H4 (cell line): ENCODE results near the gene PCP4. TPM values are rescaled to one million over a fixed set of nuclear protein-coding genes. Genes with fewer than 3 reads are reported as not detected.
A peak's percentile ranks its signal among the peaks of the same experiment; 100 is the strongest.

Source experiments
- DNase-seq: peaks from one replicate; pipeline ENCODE4 v3.0.0-alpha.2; 2015; ENCODE audit warnings: low spot score
- total RNA-seq: library from RNA; depleted of rRNA; stranded (reverse); fragments of >200 nt; shearing (Covaris generic); gene quantifications from 2 replicates; pipeline ENCODE4 v1.2.3, GENCODE V29; 2014; rRNA removed

The PCP4 gene
- not detected in 2 replicates for total RNA-seq

DNA sequence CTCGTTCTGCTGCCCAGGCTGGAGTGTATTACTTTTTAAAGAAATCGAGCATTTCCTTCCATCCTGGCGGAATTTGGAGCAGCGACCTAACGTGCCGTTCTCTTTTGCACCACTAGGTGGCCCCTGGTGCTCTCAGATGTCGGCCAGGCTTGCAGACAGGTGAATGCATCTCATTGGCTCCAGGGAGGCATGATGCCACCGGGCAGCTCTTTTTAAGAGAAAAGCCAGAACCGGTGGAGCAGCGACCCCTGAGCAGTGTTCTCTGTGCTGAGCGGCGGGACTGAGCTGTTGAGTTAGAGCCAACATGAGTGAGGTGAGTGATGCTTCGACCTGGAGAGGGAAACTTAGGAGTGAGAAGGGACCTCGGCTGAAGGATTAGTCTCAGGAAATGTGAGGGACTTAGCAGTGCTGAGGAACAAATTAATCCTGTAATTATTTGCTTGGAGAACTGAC is at the start of gene PCP4:
PCP4 (plus strand) TSS at position 241 of the 453 bp plus-strand sequence; CDS start at position 305, 64 bp downstream.
- DNase-seq, result peak; percentile 34

DNA sequence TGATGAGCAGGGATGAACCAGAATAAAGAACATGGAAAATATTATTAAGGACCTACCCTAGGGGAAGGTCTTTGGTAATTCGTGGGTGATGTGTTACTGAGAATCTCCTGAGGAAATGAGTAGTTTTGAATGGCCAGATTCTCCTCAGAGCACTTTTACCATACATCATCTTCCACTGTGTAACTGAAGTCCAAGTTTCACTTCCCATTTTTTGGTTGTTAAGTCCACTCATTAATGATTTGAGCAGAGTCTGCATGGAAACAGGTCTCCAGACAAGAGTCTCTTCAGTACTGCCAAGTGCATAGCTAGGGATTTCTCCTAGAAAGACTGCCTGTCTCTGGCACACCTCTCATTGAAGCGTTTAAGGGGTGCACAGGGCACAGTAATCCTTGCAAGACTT is 48.7 kb upstream of the PCP4 start:
- DNase-seq, result no peak

DNA sequence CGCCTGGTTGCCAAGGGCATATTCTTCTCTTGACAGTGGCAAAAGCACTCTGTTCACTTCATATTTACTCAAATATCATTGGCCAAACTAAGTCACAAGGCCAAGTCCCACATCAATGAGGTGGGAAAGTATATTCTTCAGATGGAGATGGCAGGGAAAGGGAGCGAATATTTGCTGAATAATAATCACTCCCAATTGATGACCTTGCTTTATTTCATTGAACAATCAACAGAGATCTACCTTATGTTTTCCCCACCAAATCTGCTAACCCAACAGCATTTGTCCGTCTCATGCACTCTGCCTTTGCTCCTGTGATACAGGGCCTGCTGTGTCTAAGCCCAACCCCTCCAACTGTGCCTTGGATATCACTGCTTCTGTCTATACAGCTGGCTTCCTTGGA is 45.2 kb upstream of the PCP4 start:
- no peak for DNase-seq

DNA sequence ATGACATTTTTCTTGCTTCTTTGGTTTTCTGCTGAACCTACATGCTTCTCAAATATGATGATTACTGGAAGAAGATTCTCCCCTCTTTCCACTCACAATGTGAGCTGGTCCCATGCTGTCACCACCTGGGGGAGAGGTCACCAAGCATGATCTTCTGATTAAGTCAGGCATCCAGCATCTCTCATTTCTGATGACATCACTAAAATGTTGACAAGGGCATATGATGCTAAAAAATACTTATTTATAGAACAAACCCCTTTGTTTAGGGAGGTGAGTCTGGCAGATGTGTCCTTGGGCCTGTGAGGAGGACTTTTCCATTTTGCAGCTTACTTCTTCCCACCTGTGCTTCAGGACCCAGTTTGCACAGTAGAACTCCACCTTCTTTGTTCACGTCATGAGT is 42.0 kb upstream of the PCP4 start:
- no peak for DNase-seq

DNA sequence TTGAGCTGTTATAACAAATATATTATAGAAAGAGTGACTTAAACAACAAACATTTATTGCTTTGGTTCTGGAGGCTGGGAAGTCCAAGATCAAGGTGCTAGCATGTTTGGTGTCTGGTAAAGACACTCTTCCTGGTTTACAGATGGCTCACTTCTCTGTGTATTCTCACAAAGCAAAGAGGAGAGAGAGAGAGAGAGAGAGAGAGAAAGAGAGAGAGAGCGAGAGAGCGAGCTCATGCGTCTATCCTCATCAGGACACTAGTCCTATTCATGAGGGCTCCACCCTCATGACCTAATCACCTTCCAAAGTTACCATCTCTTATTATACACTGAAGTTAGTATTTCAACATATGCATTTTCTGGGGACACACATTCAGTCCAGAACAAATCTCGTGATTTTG is 32.7 kb upstream of the PCP4 start:
- DNase-seq, result no peak

DNA sequence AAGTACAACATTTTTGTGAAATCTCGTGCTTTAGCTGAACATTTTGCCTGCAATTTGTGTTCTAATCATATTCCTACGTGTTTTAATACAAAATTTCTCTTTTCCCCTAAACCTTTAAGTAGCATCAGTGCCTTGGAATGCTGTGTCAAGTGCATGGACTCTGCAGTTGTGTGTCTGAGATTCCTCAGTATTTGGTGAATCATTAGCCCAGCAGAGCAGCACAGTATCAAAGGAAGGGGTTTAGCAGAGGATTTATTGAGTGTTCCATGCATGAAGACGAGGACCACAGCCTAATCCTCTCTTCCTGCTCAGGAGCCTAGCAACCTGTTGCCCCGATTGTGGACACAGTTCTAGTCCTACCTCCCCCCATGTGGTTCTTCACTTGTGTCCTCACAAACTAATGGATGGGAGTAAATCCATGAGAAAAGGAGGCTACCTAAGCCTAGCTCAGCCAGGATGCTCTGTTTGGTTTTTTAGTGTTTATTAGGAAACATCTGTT is 29.3 kb upstream of the PCP4 start:
- DNase-seq, result no peak

DNA sequence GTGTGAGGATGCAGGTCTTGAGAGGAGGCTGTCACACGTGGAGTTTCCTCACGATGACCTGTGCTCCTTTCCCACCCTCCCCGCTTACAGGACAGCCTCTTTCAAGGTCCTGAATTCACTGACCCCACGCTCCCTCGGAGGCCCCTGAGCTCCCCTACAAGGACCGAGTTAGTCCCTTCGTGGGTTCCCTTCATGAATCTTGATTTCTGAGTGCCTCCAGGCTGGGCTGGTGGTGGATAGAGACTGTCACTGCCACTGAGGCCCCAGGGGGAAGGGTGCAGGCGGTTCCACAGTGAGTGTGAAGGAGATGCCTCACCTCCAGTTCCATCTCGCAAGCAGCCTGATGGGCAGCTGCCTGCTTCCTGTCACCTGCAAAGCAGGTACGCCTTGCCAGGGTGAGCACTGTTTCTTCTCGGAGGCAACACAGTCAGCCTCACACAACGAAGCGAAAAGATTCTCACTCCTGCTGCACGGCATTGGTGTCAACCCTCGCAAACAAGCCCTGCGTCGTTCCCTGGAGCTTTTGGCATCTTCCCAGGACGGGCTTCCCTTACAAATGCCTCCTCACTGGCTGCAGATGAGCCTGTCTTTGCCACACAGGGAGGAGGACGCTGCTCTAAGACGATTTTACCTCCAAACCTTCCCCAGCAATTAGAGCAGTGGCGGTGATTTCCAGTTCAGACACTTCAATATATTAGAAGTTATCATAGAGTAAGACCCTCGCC is 26.7 kb upstream of the PCP4 start:
- DNase-seq, result no peak

DNA sequence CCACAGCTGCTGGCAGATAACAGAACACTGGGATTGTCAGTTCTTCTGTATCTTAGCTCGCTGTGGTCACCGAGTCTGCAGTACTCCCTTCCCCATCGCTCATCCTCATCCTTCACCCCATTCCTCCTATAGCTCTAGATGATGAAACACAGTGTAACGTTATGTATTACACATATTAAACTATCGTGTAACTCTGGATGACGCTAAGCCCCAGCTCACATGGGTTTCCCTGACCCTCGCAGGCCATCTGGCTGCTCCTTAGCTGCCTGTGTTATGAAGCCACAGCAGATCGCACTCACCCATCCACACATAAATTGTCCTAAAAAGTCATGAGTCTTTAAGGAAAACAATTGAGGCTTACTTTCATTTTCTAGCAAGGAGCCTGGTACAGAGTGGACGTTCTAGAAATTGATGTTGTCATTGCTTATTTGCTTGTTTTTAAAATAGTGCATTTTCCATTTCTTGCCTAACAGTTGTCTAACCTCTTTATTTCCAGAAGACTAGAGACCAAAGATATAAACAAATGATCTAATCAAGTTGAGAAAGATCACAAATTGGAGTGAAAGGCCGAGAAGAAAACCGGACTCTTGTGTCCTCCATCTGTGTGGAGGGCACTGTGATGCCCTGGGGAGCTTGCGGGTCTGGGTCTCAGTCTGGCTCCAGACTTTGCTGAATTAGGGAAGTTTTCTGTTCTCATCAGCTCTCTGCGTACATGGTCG is 24.3 kb upstream of the PCP4 start:
- DNase-seq, result no peak

DNA sequence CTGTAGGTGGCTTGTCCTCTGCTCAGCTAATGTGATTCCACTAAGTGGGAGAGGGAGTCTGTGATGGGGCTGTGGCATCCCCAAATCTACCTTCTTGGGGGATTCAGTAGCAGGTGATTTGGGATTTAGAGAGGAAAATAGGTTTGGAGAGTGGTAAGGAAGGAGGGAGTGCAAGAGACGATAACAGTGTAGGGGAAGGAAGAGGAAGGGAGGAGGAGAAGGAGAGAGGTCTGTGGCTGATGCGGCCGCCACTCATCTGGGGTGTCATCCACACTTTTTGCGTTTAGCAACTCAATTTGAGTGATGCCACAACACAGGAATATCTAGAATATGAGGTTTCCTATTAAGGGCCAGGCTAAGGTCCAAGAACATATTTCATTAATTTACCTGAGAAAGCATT is 23.8 kb upstream of the PCP4 start:
- DNase-seq, result no peak

DNA sequence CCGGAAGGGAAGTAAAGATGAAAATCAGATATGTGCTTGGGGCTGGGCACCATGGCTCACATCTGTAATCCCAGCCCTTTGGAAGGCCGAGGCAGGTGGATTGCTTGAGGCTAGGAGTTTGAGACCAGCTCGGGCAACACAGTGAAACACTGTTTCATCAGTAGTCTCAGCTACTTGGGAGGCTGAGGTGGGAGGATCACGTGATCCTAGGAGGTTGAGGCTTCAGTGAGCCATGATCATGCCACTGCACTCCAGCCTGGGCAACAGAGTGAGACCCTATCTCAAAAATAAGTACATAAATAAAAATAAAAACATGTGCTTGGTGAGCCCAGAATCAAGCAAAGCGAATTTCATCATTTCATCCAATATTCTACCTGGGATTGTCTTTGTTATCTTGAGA is 23.3 kb upstream of the PCP4 start:
- no peak for DNase-seq

DNA sequence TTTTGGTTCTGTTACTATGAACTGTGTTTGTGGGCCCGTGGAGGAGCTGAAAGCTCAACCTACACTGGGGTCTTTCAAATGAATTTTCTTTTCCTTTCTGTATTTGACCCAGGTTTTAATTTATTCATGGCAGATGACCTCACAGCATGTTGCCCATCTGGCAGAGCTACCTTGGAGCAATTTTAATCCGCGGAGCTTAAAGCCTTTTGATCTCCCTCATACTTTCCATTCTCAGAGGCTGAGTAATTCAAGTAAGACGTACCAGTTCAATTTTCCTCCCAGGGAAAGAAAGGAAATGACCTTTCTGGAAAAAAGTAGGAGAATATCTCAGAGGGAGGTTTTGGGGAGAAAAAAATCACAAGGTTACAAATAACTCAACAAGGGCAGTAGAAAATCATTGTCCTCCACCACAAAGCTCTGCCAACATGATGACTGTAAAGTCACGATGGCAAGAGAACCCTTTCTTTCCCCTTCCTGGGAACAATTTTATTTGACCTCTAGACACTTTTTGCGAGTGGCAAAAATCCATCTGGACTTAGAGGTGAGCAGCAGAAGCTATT is 21.6 kb upstream of the PCP4 start:
- no peak for DNase-seq

DNA sequence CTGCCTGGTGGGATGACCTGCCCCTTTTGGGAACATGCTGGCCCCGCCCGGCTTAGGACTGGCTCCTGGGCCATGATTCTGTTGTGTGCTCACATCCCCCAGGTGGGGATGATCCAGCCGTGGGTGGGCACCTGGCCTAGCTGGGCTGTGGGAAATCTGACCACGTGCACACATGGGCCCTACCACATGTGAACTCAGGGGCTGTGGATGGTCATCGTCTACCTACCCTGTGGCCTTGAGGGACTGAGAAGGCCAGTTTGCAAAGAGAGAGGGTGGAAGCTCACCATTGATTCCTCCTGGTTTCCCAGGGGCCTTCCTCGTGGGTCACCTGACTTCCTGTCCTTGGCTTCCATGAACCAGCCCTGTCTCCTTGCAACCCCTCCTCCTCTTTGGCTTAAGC is 19.4 kb upstream of the PCP4 start:
- DNase-seq, result no peak

DNA sequence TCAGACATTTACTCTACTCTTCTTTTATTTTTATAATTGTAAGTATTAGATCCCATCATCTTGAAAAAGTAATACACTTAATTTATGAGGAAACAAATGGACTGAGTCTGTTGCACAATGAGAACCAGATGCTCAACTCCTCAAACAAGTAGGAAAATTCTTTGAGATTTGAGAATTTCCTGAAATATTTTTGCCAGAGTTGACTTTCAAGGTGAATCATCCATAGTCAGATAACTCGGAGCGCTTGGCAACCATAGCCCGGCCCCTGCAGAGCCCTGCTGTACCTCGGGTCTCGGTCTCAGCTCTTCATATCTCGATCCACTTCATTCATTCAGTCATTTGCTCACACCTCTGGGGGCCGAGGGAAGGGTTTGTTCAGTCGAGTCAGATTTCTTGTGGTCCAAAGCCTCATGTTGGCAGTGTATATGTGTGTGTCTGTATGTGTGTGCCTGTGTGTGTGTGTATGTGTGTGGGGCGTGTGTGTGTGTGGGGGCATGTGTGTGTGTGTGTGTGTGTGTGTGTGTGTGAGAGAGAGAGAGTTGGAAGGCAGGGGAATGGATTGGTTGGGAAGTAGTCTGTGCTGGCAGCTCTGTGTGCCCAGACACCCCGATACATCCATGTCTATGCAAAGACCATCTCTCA is 18.1 kb upstream of the PCP4 start:
- DNase-seq, result no peak

DNA sequence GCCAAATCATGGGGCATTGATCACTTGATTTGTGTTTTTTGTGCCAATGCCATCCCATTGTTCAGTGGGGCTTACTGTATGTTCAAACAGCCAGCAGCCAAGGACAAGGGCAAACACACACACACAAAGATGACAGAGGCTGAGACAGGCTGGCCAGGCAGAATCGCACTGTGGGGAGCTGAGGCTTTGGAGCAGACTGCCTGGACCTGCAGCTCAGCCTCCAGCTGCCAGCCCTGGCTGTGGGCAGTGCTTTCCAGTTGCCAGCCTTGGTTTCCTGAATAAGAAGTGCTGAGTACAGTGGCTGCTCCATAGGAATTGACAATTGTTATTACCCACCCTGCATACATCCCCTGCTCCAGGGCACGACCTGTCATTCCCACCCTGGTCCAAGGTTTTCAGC is 16.9 kb upstream of the PCP4 start:
- no peak for DNase-seq

DNA sequence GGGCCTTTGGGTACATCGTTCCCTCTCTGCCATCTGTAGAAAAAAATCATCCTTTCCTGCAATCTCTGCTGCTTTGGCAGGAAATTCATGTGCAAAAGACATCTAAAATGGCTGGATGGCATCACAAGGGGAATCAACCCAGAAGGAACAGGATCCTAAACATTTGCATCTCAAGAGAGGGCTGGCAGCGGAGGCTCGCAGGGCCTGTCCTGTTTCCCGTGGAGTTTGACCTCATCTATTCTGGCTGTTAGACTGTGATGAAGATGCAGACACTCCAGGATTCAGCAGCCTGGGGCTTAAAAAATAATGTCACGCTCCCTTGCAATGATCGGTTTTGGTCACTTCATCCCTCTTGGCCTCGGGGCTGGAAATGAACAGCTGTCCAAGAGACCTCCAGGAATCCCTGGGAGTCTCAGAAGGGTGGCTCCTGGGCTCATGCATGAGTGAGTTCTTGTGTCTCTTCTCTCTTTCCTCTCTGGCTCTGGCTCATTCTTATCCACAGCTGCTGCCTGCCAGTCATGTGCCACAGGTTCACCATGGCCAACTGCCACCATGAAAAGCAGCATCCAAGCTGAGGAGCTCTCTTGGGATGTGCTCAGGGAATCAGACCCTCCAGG is 16.1 kb upstream of the PCP4 start:
- DNase-seq, result no peak

DNA sequence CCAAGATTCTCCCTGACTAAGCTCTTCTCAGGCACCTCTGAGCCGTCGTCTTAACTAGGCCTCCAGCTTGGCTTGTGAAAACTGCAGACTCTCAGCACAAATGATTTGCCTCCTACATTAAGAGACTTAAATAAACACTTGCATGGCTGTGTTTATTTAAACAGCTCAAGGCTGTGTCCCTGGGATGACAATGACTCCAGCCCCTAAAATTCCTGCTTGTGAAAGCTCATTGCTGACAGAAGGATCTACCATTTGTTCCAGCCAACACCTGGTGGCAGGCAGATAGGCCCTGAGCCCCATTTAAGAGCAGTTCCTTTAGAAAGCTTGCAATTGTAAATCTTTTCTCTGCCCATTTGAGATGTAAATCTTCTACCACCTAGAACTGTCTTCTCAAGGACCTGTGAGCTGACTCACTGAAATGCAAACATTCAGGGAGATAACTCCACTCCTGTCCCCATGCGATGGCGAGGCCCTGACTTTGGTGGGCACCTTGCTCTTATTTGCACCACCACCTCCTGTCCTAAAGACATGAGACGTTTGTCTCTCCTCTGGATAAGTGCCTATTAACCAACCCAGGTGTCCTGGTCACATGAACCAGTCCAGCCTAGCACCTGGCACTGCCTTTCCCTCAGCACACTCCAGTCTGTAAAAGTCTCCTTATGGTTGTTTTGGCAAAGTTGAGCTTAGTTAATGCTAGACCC is 15.1 kb upstream of the PCP4 start:
- DNase-seq, result peak; percentile 46

DNA sequence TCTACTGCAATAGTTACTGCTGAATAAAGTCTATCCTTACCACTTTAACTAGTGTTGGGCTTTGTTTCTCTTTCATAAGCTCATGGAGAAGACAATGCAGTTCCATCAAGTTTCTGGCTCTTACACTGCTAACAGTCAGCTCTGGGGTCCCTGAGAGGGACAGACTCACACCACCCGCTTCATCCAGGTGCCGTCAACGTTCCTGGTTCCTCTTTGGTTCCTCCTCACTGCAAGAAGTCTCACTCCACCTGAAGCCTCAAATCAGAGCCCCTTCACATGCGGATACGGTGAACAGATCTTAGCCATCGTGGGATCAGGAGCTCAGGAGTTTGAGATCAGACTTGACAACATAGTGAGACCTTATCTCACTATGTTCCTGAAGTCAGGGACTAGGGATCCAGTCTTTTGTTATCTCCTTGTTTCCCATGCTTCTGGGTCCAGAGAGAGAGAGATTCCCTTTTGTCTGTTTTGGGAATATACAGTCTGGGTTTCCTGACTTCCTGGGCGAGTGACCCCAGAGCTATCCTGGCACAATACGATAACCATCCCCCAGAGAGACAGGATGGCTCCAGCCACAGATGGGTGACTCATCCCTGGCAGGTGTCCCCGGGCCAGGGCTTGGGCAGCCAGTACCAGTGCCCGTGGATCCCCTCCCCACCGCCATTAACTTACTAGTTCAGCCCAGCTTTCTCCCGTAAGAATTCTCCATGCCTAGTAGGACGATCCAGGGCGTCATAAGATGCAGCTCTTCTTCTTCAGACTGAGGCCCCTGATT is 14.3 kb upstream of the PCP4 start:
- no peak for DNase-seq

DNA sequence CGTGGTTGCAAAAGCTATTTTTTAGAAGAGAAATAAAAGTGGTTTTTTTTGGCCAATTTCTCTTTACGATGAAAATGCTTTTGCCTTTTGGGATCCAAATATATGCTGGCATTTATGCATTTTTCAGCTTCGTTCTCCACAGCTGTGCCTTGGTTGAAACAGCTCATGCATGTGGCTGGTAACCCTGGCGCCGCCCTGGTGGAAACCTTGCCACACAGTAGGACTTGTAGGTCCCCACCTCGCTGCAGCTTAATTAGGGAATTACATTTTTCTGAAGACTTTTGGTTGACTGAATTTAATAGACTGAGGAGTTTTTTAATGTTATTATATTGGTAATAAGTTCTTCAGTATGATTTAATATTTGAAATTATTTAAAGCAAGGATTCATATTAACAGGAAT is 12.7 kb upstream of the PCP4 start:
- no peak for DNase-seq

DNA sequence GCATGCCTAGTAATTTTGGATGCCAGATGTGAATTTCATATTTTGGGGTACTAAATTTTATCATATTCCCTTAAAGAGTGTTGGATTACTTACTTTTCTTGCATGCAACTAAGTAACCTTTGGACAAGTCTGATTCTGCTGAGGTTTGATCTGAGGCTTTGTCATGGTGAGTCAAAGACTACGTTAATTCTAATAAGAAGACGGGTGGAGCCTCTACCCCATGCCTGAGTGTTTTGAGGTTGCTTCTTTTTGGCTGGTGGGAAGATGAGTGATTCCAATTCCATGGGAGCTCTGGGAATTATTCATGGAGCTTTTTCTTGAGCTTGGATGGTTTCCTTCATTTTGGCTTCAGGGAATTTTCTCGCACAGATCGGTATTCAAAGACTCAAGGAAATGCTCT is 11.6 kb upstream of the PCP4 start:
- DNase-seq, result no peak

DNA sequence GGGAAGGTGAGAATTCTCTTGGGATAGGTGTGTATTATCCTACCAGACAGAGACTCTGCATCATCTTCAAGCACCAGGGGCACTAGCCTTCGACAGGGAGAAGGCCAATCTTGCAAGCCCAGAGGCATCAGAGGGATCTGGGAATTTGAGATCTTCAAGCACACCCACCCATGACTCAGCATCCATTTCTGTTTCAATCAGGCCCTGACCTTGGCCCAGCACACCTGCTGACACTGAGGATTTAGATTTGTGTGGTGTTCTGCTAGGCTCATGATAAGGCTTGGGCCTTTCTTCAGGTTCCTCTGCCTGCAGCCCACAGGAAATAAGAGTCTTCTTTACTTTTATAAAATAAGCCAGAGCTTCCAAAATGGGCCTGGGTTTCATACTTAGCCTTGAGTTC is 6.6 kb upstream of the PCP4 start:
- no peak for DNase-seq

DNA sequence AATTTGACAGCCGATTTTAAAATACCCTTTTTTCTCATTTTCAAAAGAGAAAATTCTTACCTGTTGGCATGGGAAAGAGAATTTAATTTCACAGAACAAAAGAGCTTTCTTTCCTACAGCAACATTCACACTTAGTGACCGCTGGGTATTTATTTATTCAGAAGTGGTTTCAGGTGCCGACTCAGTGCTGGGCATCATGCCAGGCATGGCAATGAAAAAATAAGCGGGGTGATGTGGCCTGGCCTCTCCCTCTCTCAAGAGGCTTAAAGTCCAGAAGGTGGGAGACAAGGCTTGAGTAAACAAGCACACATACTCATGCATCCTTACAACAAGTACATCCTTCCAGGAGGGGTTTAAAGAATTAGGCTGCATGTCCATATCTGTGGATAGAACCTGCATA is 4.1 kb upstream of the PCP4 start:
- peak; percentile 46 for DNase-seq
